GM21423 (cell line): Measurements from ENCODE around the gene IDH1.
"Not testable (repeated sequence)": the region's sequence is repeated elsewhere in the genome, so short reads cannot be mapped to it uniquely, and the experiment has no call there.

Experiments used
- ATAC-seq: cut with Tn5 transposase; IDR thresholded peaks from one replicate; pipeline ENCODE4 v1.9.1; 2021; ENCODE audit warnings: mild to moderate bottlenecking, moderate library complexity; ENCODE audit not compliant: unreplicated experiment

IDH1 gene

DNA sequence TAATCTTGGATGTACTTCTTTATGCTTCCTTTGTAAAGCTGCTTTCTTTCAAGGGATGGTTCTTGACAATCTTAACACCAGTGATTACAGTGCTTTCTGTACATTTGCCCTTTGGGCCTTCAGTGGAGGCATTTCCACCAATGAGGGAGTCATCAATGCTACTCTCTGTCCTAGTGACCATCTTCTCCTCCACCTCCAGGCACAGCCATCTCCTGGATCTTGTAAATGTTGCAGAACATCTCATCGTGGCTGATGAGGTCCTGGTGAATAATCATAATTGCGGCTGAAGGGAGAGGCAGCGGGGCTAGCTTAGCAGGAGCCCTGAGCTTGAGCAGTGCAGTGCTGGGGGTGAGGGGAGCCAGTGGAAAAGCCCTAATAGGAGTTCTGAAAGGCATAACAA is 32.5 kb downstream of the IDH1 start:
- no peak for ATAC-seq

DNA sequence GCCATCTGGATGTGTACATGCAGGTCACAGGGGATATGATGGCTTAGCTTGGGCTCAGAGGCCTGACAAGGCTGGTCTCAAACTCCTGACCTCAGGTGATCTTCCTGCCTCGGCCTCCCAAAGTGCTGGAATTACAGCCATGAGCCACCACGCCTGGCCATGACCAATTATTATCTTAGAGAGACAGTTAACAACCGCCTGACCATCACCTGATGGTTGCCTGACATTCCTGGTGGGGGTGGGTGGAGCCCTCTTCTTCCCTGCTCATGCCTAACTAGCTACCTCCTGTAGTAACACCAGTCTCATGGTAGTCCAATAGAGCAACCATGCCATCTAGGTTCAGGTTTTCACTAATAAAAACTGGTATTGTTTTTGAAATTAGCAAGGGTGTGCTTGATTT is 33.0 kb downstream of the IDH1 start:
- not testable (repeated sequence) for ATAC-seq

DNA sequence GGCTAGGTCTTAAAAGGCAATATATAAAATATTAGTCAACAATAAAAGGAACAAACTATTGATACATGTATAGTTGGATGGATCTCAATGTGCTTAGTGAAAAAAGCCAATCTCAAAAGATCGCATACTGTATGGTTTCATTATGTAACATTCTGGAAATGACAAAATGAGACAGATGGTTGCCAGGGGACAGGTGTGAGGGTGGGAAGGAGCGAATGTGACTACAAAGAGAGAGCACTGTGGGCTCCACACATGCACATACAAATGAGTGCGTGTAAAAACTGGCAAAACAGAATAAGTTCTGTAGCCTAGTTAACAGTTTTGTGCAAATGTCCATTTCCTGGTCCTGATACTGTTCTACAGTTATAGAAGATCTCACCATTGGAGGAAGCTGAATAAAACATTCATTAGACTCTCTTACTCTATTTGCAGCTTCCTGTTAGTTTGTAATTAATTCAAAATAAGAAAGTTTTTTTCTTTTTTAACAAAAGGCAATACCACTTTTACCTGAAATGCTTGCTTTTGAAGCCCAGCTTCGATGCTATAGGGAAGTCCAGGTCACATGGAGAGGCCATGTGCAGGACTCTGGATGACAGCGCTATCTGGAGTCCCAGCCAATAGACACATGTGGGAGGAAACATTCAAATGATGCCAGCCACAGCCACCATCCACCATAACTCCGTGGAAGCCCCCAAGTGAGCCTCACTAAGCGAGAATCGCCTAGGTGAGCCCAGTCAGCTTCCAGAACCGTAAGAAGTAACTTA is 44.0 kb downstream of the IDH1 start:
- no peak for ATAC-seq

DNA sequence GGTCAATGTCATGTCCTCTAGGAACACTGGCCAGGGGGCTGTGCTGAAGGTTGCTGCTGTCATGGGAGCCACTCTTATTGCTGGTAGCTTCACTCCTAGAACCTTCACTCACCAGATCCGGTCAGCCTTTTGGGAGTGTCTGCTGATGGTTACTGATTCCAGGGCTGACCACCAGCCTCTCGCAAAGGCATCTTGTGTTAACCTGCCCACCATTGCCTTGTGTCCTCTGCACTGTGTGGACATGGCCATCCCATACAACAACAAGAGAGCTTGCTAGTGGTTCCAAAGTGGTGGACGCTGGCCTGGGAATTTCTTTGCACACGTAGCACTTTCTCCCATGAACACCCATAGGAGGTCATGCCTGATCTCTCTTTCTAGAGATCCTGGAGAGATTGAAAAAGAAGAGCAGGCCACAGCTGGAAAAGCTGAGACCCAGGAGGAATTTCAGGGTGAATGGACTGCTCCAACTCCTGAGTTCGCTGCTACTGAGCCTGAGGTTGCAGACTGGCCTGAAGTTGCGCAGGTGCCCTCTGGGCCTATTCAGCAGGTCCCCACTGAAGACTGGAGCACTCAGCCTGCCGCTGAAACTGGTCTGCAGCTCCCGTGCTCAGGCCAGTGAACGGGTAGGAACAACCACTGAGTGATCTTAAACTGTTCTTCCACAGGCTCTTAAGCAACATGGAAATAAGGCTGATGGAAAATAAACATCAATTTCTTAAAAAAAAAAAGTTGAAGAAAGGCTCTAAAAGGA is 46.4 kb downstream of the IDH1 start:
- ATAC-seq, result no peak

DNA sequence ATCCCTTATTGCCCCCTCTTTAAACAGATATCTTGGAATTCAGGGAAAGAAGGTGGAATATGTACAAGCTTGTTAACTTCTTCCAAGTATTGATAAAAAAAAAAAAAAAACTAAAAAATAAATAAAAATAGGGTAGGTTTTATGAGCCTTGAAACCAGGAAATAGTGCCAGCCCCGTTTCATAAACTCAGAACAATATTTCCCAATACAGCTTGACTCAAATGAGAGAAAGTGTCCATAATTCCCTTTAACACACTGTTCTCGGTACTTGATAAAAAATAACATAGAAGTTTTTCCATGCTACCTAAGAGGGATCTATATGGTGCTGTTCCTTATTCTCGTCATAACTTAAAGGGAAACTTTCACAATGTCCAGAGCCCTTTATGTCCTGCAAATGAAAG is 47.1 kb downstream of the IDH1 start:
- ATAC-seq, result no peak

DNA sequence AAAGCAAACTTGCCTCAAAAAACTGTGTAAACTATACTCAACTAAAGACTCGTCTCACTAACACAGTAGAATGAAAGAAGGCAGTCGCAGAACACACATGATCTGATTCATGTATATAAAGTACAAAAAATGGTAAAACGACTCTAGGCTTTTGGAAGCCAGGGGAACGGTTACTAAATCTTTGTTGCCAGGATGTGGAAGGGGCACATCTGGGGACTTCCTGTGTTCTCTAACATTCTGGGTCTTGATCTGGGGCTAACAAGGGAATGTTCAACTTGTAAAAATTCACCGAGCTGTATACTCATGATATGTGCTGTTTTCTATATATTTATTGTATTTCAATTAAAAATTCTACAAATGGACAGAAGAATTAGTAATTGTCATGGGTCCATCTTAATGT is 50.7 kb downstream of the IDH1 start:
- no peak for ATAC-seq

DNA sequence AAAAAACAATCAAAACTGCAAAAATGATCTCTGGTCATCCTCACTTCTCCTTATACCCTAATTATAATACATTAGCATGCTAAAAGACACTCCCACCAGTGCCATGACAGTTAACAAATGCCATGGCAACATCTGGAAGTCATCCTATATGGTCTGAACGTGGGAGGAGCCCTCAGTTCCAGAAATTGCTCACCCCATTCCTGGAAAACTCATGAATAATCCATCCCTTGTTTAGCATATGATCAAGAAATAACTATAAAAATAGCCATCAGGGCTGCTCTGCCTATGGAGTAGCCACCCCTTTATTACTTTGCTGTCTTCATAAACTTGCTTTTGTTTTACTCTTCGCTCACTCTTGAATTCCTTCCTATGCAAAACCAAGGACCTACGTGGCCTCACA is 59.3 kb downstream of the IDH1 start:
- ATAC-seq, result no peak

DNA sequence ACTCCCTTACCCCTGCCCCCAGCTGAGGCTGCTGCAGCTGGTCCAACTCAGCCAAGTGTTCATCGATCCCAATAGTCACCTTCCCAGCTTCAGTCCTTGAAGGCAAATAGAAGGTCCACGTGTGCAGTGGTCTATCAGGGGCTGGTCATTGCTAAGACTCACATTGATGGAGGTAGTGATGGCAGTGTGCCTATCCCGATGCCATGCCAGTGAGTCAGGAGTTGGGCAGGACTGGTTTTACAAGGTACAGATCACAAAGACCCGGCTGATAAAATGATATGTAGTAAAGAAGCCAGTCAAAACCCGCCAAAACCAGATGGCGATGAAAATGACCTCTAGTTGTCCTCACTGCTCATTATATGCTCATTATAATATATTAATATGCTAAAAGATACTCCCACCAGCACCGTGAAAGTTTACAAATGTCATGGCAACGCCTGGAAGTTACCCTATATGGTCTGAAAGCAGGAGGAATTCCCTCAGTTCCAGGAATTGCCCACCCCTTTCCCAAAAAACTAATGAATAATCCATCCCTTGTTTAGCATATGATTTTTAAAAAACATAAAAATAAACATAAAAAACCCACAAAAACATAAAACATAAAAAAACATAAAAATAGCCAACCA is 62.1 kb downstream of the IDH1 start:
- ATAC-seq, result no peak

DNA sequence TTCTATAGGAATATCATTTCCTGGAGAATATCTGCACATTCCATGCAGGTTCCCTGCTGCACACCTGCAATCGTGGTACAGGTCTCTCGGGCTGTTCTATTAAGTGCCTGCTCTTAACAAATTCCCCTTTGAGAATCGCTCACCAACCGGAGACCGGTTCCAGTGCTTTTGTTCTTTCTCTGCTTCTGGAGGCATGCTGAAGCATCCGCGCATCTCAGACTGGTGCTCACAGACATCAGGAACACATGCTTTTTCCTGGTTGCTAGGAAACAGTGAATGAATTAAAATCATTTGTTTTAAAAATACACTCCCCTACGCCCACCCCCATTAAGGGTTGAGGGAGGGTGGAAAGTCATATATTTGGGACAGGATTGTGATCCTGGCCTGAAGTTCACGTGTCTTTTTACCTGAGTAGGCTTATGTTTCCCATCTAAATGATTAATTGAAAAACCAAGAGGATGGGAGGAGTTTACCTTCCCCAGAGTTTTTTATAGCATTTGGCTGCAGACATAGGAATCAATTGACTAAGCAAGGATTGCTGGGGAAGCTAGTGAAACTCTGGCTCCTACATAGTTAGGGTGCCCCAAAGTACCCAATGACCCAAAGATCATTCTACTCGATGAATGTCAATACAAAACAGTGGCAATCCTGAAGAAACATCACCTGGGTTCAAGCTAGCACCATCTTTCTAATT is 64.9 kb downstream of the IDH1 start, which contains the start of gene C2orf80:
C2orf80 (minus strand) TSS at position 221 of the 694 bp plus-strand sequence. CDS start 3,044 bp downstream, outside the sequence.
- no peak for ATAC-seq

DNA sequence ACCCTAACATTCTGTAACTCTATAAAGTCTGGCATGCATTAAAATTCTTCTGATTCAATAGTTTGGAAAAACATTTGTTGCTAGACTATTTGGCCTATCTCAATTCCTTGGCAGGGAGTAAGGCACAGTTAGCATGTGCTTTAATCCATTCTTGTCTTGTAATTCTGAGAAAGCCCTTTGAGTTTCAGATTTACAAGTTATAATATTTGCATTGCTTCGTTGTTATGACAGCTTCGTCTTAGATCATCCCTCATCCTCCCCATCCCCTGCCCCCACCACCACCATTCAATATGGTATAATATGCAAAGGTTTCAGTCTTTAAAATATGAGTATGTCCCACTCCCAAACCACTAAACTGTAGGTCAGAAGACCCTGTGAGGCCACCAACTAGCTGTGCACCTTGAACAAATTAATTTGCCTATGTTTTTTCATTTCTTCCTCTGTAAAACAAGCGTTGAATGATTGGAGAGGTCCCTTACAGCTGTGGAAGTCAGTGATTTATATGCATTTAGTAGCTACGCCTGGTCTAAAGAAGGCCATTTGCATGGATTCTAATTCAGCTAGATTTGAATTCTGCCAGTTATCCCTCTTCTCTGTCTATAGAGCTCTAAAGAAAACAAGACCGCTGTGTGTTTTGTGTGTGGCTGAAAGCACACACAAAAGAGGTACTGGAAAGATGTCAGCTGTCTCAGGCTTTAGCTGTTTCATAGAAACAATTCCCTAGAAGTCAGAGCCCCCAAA is 65.6 kb downstream of the IDH1 start:
- ATAC-seq, result no peak

DNA sequence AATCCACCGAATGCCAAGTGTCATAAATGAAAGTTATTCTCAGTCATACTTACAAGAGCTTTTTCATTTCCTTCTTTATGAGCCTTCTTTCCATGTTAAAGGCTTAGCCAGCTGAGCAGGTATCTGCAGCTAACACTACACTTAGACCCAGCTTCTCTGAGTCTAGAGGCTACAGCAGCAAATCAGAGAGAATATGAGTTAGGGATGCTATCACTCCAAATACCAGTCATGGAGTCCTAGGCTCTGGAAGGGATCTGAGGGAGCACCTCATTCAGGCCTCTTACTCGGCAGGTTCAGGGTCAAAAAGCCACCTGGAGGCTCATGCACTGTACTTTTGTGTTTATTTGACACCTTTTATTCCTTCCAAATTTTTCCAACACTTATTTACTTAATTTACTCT is 68.0 kb downstream of the IDH1 start:
- ATAC-seq, result no peak

DNA sequence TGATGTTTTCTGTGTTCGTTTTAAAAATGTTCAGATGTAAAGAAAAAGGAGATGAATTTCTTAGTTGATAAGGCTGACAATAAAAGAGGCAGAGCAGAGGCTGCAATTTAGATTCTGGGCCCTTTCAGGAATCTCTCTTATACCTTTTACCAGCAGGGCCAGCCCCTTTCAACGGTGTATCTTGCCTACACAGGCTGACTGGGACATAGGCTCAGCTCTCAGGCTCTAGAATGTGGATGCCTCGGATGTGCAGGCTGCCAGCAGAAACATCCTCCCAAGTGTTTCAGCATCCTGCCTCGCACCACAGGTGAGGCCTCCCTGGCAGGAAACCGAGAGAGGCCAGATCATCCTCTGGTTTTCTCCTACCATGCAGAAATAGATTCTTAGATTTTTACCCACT is 68.4 kb downstream of the IDH1 start:
- no peak for ATAC-seq
